SKM-1 treated with dmso at 0.1 percent for 144 hours (cell line): ENCODE results near the gene OR1Q1.
"Not testable (repeated sequence)": the region's sequence is repeated elsewhere in the genome, so short reads cannot be mapped to it uniquely, and the experiment has no call there.

ENCODE experiments used
- DNase-seq: peaks from one replicate; lab custom pipeline; 2025; ENCODE audit not compliant: unreplicated experiment; lab: John Stamatoyannopoulos, UW

OR1Q1 gene, protein sequence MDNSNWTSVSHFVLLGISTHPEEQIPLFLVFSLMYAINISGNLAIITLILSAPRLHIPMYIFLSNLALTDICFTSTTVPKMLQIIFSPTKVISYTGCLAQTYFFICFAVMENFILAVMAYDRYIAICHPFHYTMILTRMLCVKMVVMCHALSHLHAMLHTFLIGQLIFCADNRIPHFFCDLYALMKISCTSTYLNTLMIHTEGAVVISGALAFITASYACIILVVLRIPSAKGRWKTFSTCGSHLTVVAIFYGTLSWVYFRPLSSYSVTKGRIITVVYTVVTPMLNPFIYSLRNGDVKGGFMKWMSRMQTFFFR

DNA sequence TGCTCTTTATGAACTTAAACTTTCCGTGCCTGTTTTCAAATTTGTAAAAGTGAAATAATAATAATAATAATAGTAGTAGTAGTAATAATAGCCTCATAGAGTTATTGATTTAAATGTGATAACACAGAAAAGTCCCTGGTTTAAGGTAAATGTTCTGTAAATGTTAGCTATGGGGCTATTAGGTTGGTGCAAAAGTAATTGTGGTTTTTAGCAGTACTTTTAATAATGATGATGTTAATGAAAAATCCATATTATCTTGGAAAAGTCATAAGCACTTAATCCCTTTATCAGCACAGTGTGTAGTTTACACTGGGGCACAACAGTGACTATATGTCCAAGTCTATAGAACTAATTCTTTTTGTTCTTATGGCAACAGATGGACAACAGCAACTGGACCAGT lies at the start of gene OR1Q1:
OR1Q1 (plus strand) TSS at position 377 of the 400 bp plus-strand sequence; CDS start at position 377, 0 bp downstream.
- no peak for DNase-seq

DNA sequence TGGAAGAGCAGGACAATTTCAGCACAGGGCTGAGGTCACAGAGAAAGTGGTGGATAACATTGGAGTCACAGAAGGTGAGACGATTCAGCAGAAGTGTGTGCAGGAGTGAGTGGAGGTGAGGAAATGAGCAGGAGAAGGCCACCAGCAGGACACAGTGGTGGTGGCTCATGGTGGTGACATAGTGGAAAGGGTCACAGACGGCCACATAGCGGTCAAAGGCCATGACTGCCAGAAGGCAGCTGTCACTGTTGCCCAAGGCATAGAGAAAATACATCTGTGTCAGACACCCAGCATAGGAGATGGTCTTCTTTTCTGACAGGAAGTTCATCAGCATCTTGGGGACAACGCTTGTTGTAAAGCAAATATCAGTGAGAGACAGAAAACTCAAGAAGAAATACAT lies 46.6 kb upstream of the OR1Q1 start:
- no peak for DNase-seq

DNA sequence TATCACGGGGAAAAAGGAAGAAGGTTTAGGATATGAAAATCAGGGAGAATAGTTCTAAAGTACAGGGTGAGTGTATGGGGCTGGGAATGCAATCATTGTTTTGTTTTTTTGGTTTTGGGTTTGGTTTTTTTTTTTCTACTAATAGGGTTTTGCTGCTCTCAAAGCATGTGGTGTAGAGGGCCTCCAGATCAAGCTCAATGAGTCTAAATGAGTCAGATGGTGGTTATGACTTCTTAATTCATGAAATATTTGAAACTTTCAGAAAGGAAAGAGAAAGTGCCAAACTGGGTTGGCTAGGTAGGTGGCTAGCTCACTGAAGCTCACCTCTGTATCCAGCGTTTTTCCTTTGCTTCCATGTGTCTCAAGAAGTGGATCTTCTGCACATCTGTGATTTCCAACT lies 42.1 kb upstream of the OR1Q1 start:
- no peak for DNase-seq

DNA sequence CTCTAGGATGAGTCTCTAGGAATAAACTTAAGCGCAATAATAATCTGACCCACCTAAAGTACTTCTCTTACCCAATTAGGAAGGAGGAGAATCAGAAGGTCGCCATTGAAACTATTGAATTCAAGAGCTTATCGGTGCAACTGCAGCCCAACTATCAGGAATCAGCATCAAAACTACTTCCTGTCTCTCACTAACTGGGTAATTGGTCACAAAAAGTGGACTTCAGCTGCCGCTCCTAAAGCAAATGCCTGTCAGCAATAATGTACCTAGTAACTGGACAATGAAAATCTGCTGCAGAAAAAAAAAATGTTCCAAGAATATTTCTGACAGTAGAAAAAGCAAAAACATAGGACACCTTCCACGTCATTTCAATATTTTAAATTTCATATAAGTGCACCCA lies 34.7 kb upstream of the OR1Q1 start:
- no peak for DNase-seq

DNA sequence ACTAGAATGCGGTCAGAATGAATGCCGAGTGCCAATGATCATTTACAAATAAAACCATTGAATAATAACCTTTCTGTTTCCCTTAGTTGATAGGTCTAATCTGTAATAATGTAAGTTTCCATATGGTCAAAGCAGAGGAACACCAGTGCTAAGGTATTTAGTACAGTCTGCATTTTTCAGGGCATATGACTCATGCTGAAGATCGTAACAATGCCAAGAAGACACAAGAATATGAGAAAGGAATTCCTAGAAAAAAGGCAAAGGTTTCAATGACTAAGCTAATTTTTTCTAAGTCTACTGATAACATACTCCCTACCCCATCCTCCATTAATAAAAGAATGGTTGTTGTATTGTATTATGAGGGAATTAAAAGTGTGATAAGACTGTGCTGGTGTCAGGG lies 34.2 kb upstream of the OR1Q1 start:
- no peak for DNase-seq

DNA sequence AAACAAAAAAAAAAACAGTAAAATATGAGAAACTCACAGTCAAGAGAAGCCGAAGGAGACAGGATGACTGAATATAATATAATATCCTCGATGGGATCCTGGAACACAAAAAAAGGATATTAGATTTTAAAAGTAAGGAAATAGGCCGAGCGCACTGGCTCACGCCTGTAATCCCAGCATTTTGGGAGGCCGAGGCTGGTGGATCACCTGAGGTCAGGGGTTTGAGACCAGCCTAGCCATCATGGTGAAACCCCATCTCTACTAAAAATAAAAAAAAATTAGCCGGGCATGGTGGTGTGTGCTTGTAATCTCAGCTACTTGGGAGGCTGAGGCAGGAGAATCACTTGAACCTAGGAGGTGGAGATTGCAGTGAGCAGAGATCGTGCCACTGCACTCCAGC lies 31.3 kb upstream of the OR1Q1 start, which contains the start of gene OR1L8:
OR1L8 (minus strand) TSS at position 101 of the 400 bp plus-strand sequence. CDS start 14,907 bp downstream, outside the sequence.
- not testable (repeated sequence) for DNase-seq

DNA sequence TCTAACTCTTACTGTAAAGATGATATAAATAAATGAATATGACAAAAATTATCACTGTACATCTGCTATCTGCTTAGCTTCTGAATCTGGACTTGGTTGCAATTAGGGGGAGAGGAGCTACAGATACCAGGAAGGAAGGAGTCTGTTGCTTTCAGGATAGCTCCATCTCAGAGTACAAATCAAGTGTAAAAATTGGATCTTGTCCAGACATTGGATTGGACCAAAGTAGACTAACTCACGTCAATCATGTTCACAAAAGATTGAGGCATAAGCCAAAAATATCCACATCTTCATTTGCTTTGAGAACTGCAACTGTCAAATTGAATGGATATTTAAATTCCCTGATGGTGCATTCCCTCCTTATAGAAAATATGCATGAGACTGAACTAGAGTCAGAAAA lies 8.8 kb upstream of the OR1Q1 start:
- DNase-seq = no peak

DNA sequence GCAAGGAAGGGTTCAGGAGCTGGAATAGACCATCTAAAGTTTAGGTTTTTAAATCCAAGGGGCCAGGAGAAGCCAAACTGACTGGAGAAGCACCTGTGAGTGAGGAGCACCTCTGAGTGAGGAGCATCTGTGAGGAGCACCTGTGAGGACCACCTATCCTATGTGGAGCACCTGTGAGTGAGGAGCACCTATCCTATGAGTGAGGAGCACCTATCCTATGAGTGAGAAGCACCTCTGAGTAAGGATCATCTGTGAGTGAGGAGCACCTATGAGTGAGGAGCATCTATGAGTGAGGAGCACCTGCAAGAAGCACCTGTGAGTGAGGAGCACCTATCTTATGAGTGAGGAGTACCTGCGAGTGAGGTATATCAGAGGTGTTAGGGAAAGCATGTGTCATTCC lies 8.0 kb upstream of the OR1Q1 start:
- DNase-seq = no peak

DNA sequence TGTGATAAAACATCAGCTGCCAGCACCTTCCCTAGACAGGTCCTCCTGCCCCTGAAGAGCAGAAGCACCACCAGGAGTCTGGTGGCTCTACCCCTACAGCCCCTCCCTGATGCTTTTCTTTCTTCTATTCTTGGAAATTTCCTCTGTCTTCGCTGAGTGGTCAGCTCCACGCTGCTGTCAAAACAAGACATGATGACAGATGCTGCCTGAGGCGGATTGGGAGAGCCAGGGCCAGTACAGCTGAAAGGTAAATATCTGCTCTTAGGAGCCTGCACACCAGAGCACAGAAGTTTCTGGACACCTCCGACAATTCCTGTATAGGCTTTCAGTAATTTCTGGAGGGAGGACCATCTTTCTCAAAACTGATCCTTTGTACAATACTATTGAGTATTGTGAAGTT lies 4.7 kb upstream of the OR1Q1 start:
- no peak for DNase-seq

DNA sequence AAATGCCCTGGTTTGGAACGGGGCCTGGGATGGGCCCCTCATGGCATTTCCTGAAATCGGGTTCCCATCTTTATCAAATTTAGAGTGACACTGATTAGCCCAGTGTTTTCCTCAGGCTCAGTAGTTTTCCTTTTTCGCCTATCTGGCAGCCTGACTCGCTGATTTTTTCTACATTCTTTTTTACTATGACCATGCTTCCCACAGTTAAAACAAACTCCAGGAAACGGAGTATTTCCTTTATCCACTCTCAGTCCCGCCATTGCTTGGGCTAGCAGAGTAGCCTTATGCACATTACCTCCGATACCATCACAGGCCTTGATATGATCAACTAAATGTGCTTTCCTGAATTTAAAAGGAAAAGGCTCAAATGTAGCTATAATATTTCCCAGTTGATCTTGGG lies 5.5 kb downstream of the OR1Q1 start:
- no peak for DNase-seq

DNA sequence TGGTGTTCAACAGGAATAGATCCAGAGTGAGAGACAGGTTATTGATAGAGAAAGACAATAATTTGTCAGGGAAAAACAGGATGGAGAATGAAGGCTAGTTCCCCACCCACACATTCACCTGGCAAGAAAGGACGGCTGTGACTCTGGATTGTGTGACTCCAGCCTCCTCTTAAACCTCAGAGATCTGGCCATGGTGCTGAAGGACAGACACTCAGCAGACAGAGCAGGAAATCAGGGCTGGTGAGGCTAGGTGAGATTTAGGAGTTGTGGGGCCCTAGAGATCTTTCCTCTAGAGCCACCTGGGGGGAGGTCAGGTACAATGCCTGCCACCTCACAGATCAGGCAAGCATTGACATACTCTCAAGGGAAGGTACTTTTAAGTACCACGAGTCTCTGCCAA lies 27.7 kb downstream of the OR1Q1 start:
- no peak for DNase-seq

DNA sequence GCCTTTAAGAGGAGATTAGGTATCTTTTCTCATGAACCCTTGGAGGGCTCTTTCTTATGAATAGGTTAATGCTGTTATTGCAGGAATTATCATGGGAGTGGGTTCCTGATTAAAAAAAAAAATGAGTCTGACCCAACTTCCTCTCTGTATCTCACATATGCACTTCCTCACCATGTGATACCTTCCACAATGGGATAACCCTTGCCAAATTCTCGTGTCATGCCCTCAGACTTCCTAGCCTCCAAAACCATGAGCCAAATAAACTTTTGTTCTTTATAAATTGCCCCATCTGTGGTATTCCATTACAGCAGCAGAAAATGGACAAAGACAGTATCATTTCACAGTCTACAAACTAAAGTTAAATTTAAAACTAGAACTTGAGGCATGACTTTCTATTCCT lies 41.8 kb downstream of the OR1Q1 start:
- DNase-seq = no peak

DNA sequence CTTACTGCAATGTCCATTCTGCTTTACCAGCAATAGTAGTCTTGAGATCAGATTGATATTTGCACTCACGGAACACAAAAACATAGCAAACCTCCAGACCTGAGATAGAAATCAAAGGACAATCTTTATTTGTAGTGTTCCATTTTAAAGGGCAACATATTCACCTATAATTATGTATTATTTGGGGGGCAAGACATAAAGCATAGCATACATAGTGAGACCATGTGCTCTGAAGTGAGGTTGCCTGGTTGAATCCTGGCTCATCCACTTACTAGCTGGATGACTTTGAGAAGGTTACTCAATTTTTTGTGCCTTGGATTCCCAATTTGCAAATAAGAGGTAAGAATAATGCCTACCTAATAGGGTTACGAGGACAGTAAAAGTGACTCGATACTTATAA lies 43.0 kb downstream of the OR1Q1 start, which contains the start of gene OR1B1:
OR1B1 (minus strand) TSS at position 101 of the 400 bp plus-strand sequence.
- DNase-seq = no peak

DNA sequence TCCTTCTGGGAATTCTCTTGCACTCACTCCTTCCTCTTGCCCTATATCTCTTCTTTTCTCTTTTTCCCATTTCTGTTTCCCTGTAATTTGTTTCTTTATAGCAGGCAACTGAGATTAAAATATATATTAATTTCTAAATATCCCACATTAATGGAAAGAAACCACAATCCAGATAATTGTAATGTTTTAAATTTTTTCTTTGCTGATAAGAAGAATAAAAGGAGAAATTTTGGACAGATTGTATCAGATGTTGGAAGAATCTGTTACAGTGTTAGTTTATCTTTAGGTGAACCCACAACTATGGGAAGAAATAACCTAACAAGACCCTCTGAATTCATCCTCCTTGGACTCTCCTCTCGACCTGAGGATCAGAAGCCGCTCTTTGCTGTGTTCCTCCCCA lies 46.9 kb downstream of the OR1Q1 start, which contains the start of gene OR1L1:
OR1L1 (plus strand) TSS at position 301 of the 400 bp plus-strand sequence; CDS start at position 301, 0 bp downstream.
- no peak for DNase-seq
